ENCODE measurements around the gene LALBA. TPM values are rescaled to one million over a fixed set of nuclear protein-coding genes. Genes with fewer than 3 reads are reported as not detected.
A peak's percentile ranks its signal among the peaks of the same experiment; 100 is the strongest.

LALBA gene
- total and polyA plus RNA-seq, 4 experiments from 2014 or later: not detected

- Mint-ChIP-seq H3K27me3 (peaks cover 4 to 21% of the 10 kb centered on the region in 2 donors), H3K4me1 (no peaks in the 10 kb centered on the region), H3K4me3 (no peak overlapping the region), H3K9me3 (peaks cover 4 to 38% (median 27%) of the 10 kb centered on the region in 8 donors), H3K27ac (peak overlapping the region in 1 of 7 donors; percentile 10), H3K36me3 (peaks cover under 1 to 3% of the 10 kb centered on the region in 2 donors)
- no peak overlapping the region for H3K4me3 ChIP-seq (ENCODE audit: low read length in 2 of 2)
- H3K27me3 ChIP-seq (ENCODE audit: insufficient read depth, low read length): no peaks in the 10 kb centered on the region
- peaks cover 0 to 4% of the 10 kb centered on the region in 2 donors for H3K9me3 ChIP-seq (ENCODE audit: control insufficient read depth in 1 of 2, low read length in 2 of 2)
- intact Hi-C loops (cut with micrococcal nuclease): no loop called here
- no peaks in the 10 kb centered on the region for H3K4me1 ChIP-seq (ENCODE audit: insufficient read depth, low read length)
- ChIA-PET CTCF (ENCODE audit: partially characterized antibody) (interaction anchor here (3.2 kb wide), 1 partner anchor 18 kb away, joined by 10 read pairs; no protein-coding TSS in a partner anchor), POLR2A (ENCODE audit: partially characterized antibody) (no interaction called here)
- no peak for DNase-seq
- no peaks in the 10 kb centered on the region for H3K36me3 ChIP-seq (ENCODE audit: insufficient read depth, low read length)
- no peak overlapping the region for H3K27ac ChIP-seq (ENCODE audit: low read depth, low read length)
These were observed 30.7 kb upstream of the LALBA start for GRCh38 chr12:48600552-48600951.

- POLR2A ChIA-PET (ENCODE audit: partially characterized antibody): no interaction called here
- H3K27ac Mint-ChIP-seq: no peak overlapping the region
- Histone ChIP-seq H3K4me3 (ENCODE audit: low read length in 2 of 2) (no peak overlapping the region), H3K27me3 (ENCODE audit: insufficient read depth, low read length) (no peaks in the 10 kb centered on the region), H3K36me3 (ENCODE audit: insufficient read depth, low read length) (no peaks in the 10 kb centered on the region), H3K27ac (ENCODE audit: low read depth, low read length) (no peak overlapping the region), H3K4me1 (ENCODE audit: insufficient read depth, low read length) (no peaks in the 10 kb centered on the region), H3K9me3 (ENCODE audit: control insufficient read depth in 1 of 2, low read length in 2 of 2) (no peaks in the 10 kb centered on the region)
- H3K36me3 Mint-ChIP-seq: peaks cover 0 to 4% of the 10 kb centered on the region in 2 donors
- CTCF ChIA-PET (ENCODE audit: partially characterized antibody): no interaction called here
- peaks cover 2 to 4% of the 10 kb centered on the region in 2 donors for H3K27me3 Mint-ChIP-seq
- intact Hi-C loops (cut with micrococcal nuclease): no loop called here
- no peak for DNase-seq
- peaks cover 0 to 1% (median 0%) of the 10 kb centered on the region in 4 donors for H3K4me1 Mint-ChIP-seq
- no peak overlapping the region for H3K4me3 Mint-ChIP-seq
- peaks cover 0 to 9% (median 3%) of the 10 kb centered on the region in 8 donors for H3K9me3 Mint-ChIP-seq
These were observed 22.8 kb upstream of the LALBA start for GRCh38 chr12:48592591-48593086.

- no peak overlapping the region for H3K4me3 ChIP-seq (ENCODE audit: low read length in 2 of 2)
- Mint-ChIP-seq H3K27ac (no peak overlapping the region), H3K4me3 (no peak overlapping the region), H3K4me1 (peaks cover 0 to 1% (median 0%) of the 10 kb centered on the region in 4 donors), H3K27me3 (peaks cover 16 to 18% of the 10 kb centered on the region in 2 donors), H3K9me3 (no peaks in the 10 kb centered on the region), H3K36me3 (no peaks in the 10 kb centered on the region)
- no peak for DNase-seq
- H3K27me3 ChIP-seq (ENCODE audit: insufficient read depth, low read length): no peaks in the 10 kb centered on the region
- H3K36me3 ChIP-seq (ENCODE audit: insufficient read depth, low read length): no peaks in the 10 kb centered on the region
- no peaks in the 10 kb centered on the region for H3K4me1 ChIP-seq (ENCODE audit: insufficient read depth, low read length)
- POLR2A ChIA-PET (ENCODE audit: partially characterized antibody): no interaction called here
- intact Hi-C loops (cut with micrococcal nuclease): no loop called here
- CTCF ChIA-PET (ENCODE audit: partially characterized antibody): no interaction called here
- no peak overlapping the region for H3K27ac ChIP-seq (ENCODE audit: low read depth, low read length)
- no peaks in the 10 kb centered on the region for H3K9me3 ChIP-seq (ENCODE audit: control insufficient read depth in 1 of 2, low read length in 2 of 2)
These were observed 16.5 kb upstream of the LALBA start for GRCh38 chr12:48586361-48586760.

- no peaks in the 10 kb centered on the region for H3K4me1 ChIP-seq (ENCODE audit: insufficient read depth, low read length)
- ChIA-PET POLR2A (ENCODE audit: partially characterized antibody) (no interaction called here), CTCF (ENCODE audit: partially characterized antibody) (interaction anchor here (1.1 kb wide), 1 partner anchor 35 kb away, joined by 3 read pairs; no protein-coding TSS in a partner anchor)
- H3K4me3 Mint-ChIP-seq: no peak overlapping the region
- no peaks in the 10 kb centered on the region for H3K9me3 Mint-ChIP-seq
- H3K9me3 ChIP-seq (ENCODE audit: control insufficient read depth in 1 of 2, low read length in 2 of 2): no peaks in the 10 kb centered on the region
- no peak for DNase-seq
- H3K27ac Mint-ChIP-seq: no peak overlapping the region
- intact Hi-C loops (cut with micrococcal nuclease): no loop called here
- H3K4me1 Mint-ChIP-seq: peaks cover 0 to 4% (median 3%) of the 10 kb centered on the region in 4 donors
- no peak overlapping the region for H3K4me3 ChIP-seq (ENCODE audit: low read length in 2 of 2)
- H3K27me3 ChIP-seq (ENCODE audit: insufficient read depth, low read length): no peaks in the 10 kb centered on the region
- no peak overlapping the region for H3K27ac ChIP-seq (ENCODE audit: low read depth, low read length)
- H3K27me3 Mint-ChIP-seq: peaks cover 18% of the 10 kb centered on the region in 2 donors
- H3K36me3 Mint-ChIP-seq: no peaks in the 10 kb centered on the region
- H3K36me3 ChIP-seq (ENCODE audit: insufficient read depth, low read length): no peaks in the 10 kb centered on the region
These were observed 13.9 kb upstream of the LALBA start for GRCh38 chr12:48583728-48584127.

GRCh38 chr12:48580831-48581230, 11.0 kb upstream of the LALBA start:
- H3K9me3 ChIP-seq (ENCODE audit: control insufficient read depth in 1 of 2, low read length in 2 of 2): no peaks in the 10 kb centered on the region
- no peaks in the 10 kb centered on the region for H3K4me1 ChIP-seq (ENCODE audit: insufficient read depth, low read length)
- no peak for DNase-seq
- no peaks in the 10 kb centered on the region for H3K27me3 ChIP-seq (ENCODE audit: insufficient read depth, low read length)
- Mint-ChIP-seq H3K4me1 (peaks cover 0 to 4% (median 3%) of the 10 kb centered on the region in 4 donors), H3K27ac (no peak overlapping the region), H3K27me3 (peaks cover 14 to 15% of the 10 kb centered on the region in 2 donors), H3K4me3 (no peak overlapping the region), H3K9me3 (peaks cover 0 to 2% (median 0%) of the 10 kb centered on the region in 8 donors), H3K36me3 (no peaks in the 10 kb centered on the region)
- no peaks in the 10 kb centered on the region for H3K36me3 ChIP-seq (ENCODE audit: insufficient read depth, low read length)
- intact Hi-C loops (cut with micrococcal nuclease): no loop called here
- POLR2A ChIA-PET (ENCODE audit: partially characterized antibody): no interaction called here
- H3K4me3 ChIP-seq (ENCODE audit: low read length in 2 of 2): no peak overlapping the region
- no peak overlapping the region for H3K27ac ChIP-seq (ENCODE audit: low read depth, low read length)
- CTCF ChIA-PET (ENCODE audit: partially characterized antibody): interaction anchor here (0.9 kb wide), 1 partner anchor 10 kb away, joined by 3 read pairs; no protein-coding TSS in a partner anchor

- H3K4me3 Mint-ChIP-seq: no peak overlapping the region
- Histone ChIP-seq H3K4me1 (ENCODE audit: insufficient read depth, low read length) (no peaks in the 10 kb centered on the region), H3K27me3 (ENCODE audit: insufficient read depth, low read length) (no peaks in the 10 kb centered on the region), H3K4me3 (ENCODE audit: low read length in 2 of 2) (no peak overlapping the region), H3K9me3 (ENCODE audit: control insufficient read depth in 1 of 2, low read length in 2 of 2) (no peaks in the 10 kb centered on the region), H3K27ac (ENCODE audit: low read depth, low read length) (no peak overlapping the region), H3K36me3 (ENCODE audit: insufficient read depth, low read length) (no peaks in the 10 kb centered on the region)
- H3K27ac Mint-ChIP-seq: no peak overlapping the region
- H3K27me3 Mint-ChIP-seq: peaks cover 4 to 19% of the 10 kb centered on the region in 2 donors
- ChIA-PET CTCF (ENCODE audit: partially characterized antibody) (no interaction called here), POLR2A (ENCODE audit: partially characterized antibody) (no interaction called here)
- peaks cover 0 to 2% (median 0%) of the 10 kb centered on the region in 4 donors for H3K4me1 Mint-ChIP-seq
- no peak for DNase-seq
- intact Hi-C loops (cut with micrococcal nuclease): no loop called here
- peaks cover 0 to 2% (median 0%) of the 10 kb centered on the region in 8 donors for H3K9me3 Mint-ChIP-seq
- no peaks in the 10 kb centered on the region for H3K36me3 Mint-ChIP-seq
These were observed 2.5 kb upstream of the LALBA start for GRCh38 chr12:48572326-48572725.

- Histone ChIP-seq H3K9me3 (ENCODE audit: control insufficient read depth in 1 of 2, low read length in 2 of 2) (no peaks in the 10 kb centered on the region), H3K4me3 (ENCODE audit: low read length in 2 of 2) (no peak overlapping the region), H3K27ac (ENCODE audit: low read depth, low read length) (no peak overlapping the region), H3K4me1 (ENCODE audit: insufficient read depth, low read length) (no peaks in the 10 kb centered on the region), H3K27me3 (ENCODE audit: insufficient read depth, low read length) (no peaks in the 10 kb centered on the region), H3K36me3 (ENCODE audit: insufficient read depth, low read length) (no peaks in the 10 kb centered on the region)
- POLR2A ChIA-PET (ENCODE audit: partially characterized antibody): no interaction called here
- Mint-ChIP-seq H3K9me3 (peaks cover 0 to 2% (median 0%) of the 10 kb centered on the region in 8 donors), H3K27ac (peak overlapping the region in 1 of 7 donors; percentile 6), H3K36me3 (no peaks in the 10 kb centered on the region), H3K4me3 (no peak overlapping the region), H3K4me1 (peaks cover 0 to 2% (median 0%) of the 10 kb centered on the region in 4 donors), H3K27me3 (peaks cover 5 to 14% of the 10 kb centered on the region in 2 donors)
- intact Hi-C loops (cut with micrococcal nuclease): no loop called here
- DNase-seq: no peak
- CTCF ChIA-PET (ENCODE audit: partially characterized antibody): no interaction called here
These were observed 2.1 kb downstream of the LALBA start for GRCh38 chr12:48567731-48568130.

All from CD4-positive, alpha-beta memory T cell (primary cell).